HepG2 (cell line): Measurements from ENCODE around the gene TCTA. TPM values are rescaled to one million over a fixed set of nuclear protein-coding genes. Genes with fewer than 3 reads are reported as not detected.

Experiments used
- ARID2 ChIP-seq: sonication (generic); formaldehyde crosslinking; IDR thresholded peaks from 2 replicates; pipeline ENCODE4 v1.8.1; 2022; ENCODE audit warnings: mild to moderate bottlenecking, missing genetic modification reagents, borderline replicate concordance
- CBX5 ChIP-seq: sonication (generic); formaldehyde crosslinking; IDR thresholded peaks from 2 replicates; pipeline ENCODE4 v1.4.0; 2020; ENCODE audit warnings: missing genetic modification reagents, borderline replicate concordance
- DDIT3 ChIP-seq: sonication (generic); formaldehyde crosslinking; IDR thresholded peaks from 2 replicates; pipeline ENCODE4 v1.4.0; 2020; ENCODE audit warnings: mild to moderate bottlenecking, missing genetic modification reagents
- DMAP1 ChIP-seq: IDR thresholded peaks from 2 replicates; pipeline ENCODE4 v1.6.1; 2016
- EP300 ChIP-seq, 3 experiments: sonication (generic) in 1 of 3; formaldehyde crosslinking in 1 of 3; IDR thresholded peaks; 2 replicates each; pipeline versions ENCODE4 v1.5.1 to v1.6.1; 2011 to 2020; ENCODE audit warnings: low read depth in 2 of 3, low read length in 2 of 3, borderline replicate concordance in 1 of 3, improper control_type of control experiment in 1 of 3, mild to moderate bottlenecking in 1 of 3, missing genetic modification reagents in 1 of 3, moderate library complexity in 1 of 3
- FOSL2 ChIP-seq: sonication (generic); formaldehyde crosslinking; IDR thresholded peaks from 2 replicates; pipeline ENCODE4 v1.4.0; 2020; ENCODE audit warnings: missing genetic modification reagents
- KDM1A ChIP-seq: IDR thresholded peaks from 2 replicates; pipeline ENCODE4 v1.6.1; 2016; ENCODE audit warnings: missing compliant biosample characterization
- NFE2 ChIP-seq: sonication (generic); formaldehyde crosslinking; IDR thresholded peaks from 2 replicates; pipeline ENCODE4 v1.4.0; 2020; ENCODE audit warnings: missing genetic modification reagents
- POLR2G ChIP-seq: fragments of 200-400 bp; formaldehyde crosslinking; IDR thresholded peaks from 2 replicates; pipeline ENCODE4 v1.6.1; 2018; ENCODE audit warnings: mild to moderate bottlenecking, low read depth, low read length, moderate library complexity
- RXRA ChIP-seq: sonication (generic); formaldehyde crosslinking; IDR thresholded peaks from 2 replicates; pipeline ENCODE4 v1.5.1; 2020; ENCODE audit warnings: missing genetic modification reagents
- SAP130 ChIP-seq: IDR thresholded peaks from 2 replicates; pipeline ENCODE4 v1.6.1; 2016; ENCODE audit warnings: low read depth
- SOX13 ChIP-seq, 3 experiments: fragments of 450-650 bp in 1 of 3; sonication (generic) in 1 of 3; formaldehyde crosslinking in 1 of 3; IDR thresholded peaks in 2 of 3; conservative IDR thresholded peaks in 1 of 3; 2 replicates each; pipeline versions ENCODE4 v1.5.0 to v1.6.1; 2016 to 2020; ENCODE audit warnings: antibody characterized with exemption in 1 of 3, mild to moderate bottlenecking in 1 of 3, missing compliant biosample characterization in 1 of 3, missing genetic modification reagents in 1 of 3, moderate library complexity in 1 of 3
- TRAFD1 ChIP-seq: sonication (generic); formaldehyde crosslinking; IDR thresholded peaks from 2 replicates; pipeline ENCODE4 v1.5.1; 2020; ENCODE audit warnings: missing genetic modification reagents, mild to moderate bottlenecking, borderline replicate concordance
- UBTF ChIP-seq: sonication (generic); formaldehyde crosslinking; IDR thresholded peaks from 2 replicates; pipeline ENCODE4 v1.4.0; 2020; ENCODE audit warnings: mild to moderate bottlenecking, missing genetic modification reagents
- ZBTB26 ChIP-seq: IDR thresholded peaks from 2 replicates; pipeline ENCODE4 v1.6.1; 2016; ENCODE audit warnings: missing compliant biosample characterization, missing genetic modification reagents, borderline replicate concordance
- ZBTB37 ChIP-seq: sonication (generic); formaldehyde crosslinking; IDR thresholded peaks from 2 replicates; pipeline ENCODE4 v1.4.0; 2020; ENCODE audit warnings: mild to moderate bottlenecking, missing genetic modification reagents
- ZC3H4 ChIP-seq: sonication (generic); formaldehyde crosslinking; IDR thresholded peaks from 2 replicates; pipeline ENCODE4 v1.4.0; 2020; ENCODE audit warnings: missing genetic modification reagents, borderline replicate concordance
- ZFP36L1 ChIP-seq: sonication (generic); formaldehyde crosslinking; IDR thresholded peaks from 2 replicates; pipeline ENCODE4 v1.8.0; 2022; ENCODE audit warnings: mild to moderate bottlenecking, missing genetic modification reagents, moderate library complexity
- ZFP62 ChIP-seq: sonication (generic); formaldehyde crosslinking; IDR thresholded peaks from 2 replicates; pipeline ENCODE4 v1.4.0; 2020; ENCODE audit warnings: missing genetic modification reagents
- ZNF30 ChIP-seq: sonication (generic); formaldehyde crosslinking; IDR thresholded peaks from 2 replicates; pipeline ENCODE4 v1.5.0; 2020; ENCODE audit warnings: mild to moderate bottlenecking, missing genetic modification reagents
- ZNF670 ChIP-seq: sonication (generic); formaldehyde crosslinking; IDR thresholded peaks from 2 replicates; pipeline ENCODE4 v1.8.0; 2022; ENCODE audit warnings: mild to moderate bottlenecking, missing genetic modification reagents, borderline replicate concordance
- ZNF75D ChIP-seq: sonication (generic); formaldehyde crosslinking; IDR thresholded peaks from 2 replicates; pipeline ENCODE4 v1.8.1; 2023; ENCODE audit warnings: missing genetic modification reagents, mild to moderate bottlenecking, borderline replicate concordance
- polyA plus RNA-seq, 8 experiments: library from polyadenylated mRNA; depleted of rRNA in 3 of 8; stranded (reverse) in 7 of 8; unstranded in 1 of 8; fragments of >200 nt; fragmentation: Illumina TruSeq in 4 of 8; extraction: Trizol in 4 of 8; gene quantifications; 2 replicates each; pipeline versions ENCODE4 v1.2.1 to v1.2.3, GENCODE V29; 2011 to 2016; ENCODE audit warnings: low read depth in 4 of 8, missing spikeins in 1 of 8, mixed read lengths in 1 of 8; ENCODE audit not compliant: insufficient read depth in 1 of 8
- total RNA-seq, 5 experiments: library from RNA; depleted of rRNA; stranded (reverse); fragments of >200 nt; fragmentation: Illumina TruSeq; extraction: Trizol; gene quantifications; 2 replicates each; pipeline ENCODE4 v1.2.3, GENCODE V29; 2016; ENCODE audit warnings: low read depth in 1 of 5

The TCTA gene
- total and polyA plus RNA-seq, 2 of the 13 experiments (the other 11 are each of a cell fraction or from before 2014, with no cell fraction given): 8.3 to 13.2 TPM

GRCh38 chr3:49411968-49412631 is at the start of gene TCTA, which contains the start of gene RHOA (continued):
- TF ChIP-seq UBTF (CRISPR knock-in tag) (peak; percentile 23; the same call in 1 of the 2 replicates), SOX13 (IDR thresholded peaks at IDR 0.05) (no peak), SOX13 (CRISPR knock-in tag; conservative IDR thresholded peaks at IDR 0.05 in 1 of 2, IDR thresholded peaks at IDR 0.05 in 1 of 2) (peak in 1 of 2 experiments; percentile 47; a peak in 1 of 4 replicates), ZFP62 (CRISPR knock-in tag) (no peak), ZC3H4 (CRISPR knock-in tag) (peak; percentile 44; the same call in 1 of the 2 replicates), ZBTB37 (CRISPR knock-in tag) (0 out of 2 replicates have a peak, but pooled peaks have one; percentile 55), RXRA (CRISPR knock-in tag) (peak; percentile 75), NFE2 (no peak), ZNF30 (CRISPR knock-in tag) (no peak), SAP130 (peak; percentile 97), ZFP36L1 (CRISPR knock-in tag) (peak; percentile 71), ARID2 (peak; percentile 85), ZBTB26 (CRISPR knock-in tag) (peak; percentile 79; the same call in 1 of the 2 replicates), DMAP1 (CRISPR knock-in tag) (peak; percentile 95), TRAFD1 (CRISPR knock-in tag) (no peak), CBX5 (peak; percentile 83; the same call in 1 of the 2 replicates), ZNF75D (no peak), EP300 (IDR thresholded peaks at IDR 0.05; ENCODE audit: low read depth in 2 of 2, low read length in 2 of 2) (no peak; a peak in 1 of 4 replicates), EP300 (CRISPR knock-in tag; IDR thresholded peaks at IDR 0.05; ENCODE audit: borderline replicate concordance) (peak; percentile 34; the same call in 1 of the 2 replicates), DDIT3 (CRISPR knock-in tag) (no peak), ZNF670 (no peak), FOSL2 (peak; percentile 57), KDM1A (CRISPR knock-in tag) (0 out of 2 replicates have a peak, but pooled peaks have one; percentile 35), POLR2G (peak; percentile 95)
